ENCODE data around the gene PARP3.

DNA sequence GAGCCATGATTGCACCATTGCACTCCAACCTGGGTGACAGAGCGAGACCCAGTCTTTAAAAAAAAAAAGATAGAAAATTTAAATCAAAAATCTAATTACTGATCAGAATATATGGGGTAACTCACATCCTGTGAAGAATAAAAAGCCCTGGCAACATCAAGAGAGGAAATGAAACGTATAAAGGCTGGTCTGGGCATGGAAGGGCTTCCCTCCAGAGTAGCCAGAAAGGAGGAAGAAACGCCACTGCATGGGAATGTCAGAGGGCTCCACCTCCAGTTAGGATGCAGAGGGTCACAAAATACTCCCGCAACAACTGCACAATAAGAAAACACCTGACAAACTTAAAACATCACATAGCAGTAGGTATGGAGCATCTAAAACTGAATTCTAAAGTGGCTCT is 34.1 kb upstream of the PARP3 start:
- no peak for TF ChIP-seq CTCF (IDR thresholded peaks at IDR 0.05 in 8 of 11, conservative IDR thresholded peaks at IDR 0.05 in 3 of 11)
- TF ChIP-seq POLR2AphosphoS5 (IDR thresholded peaks at IDR 0.05) = no peak
